ENCODE results near the gene SYTL1. TPM values are rescaled to one million over a fixed set of nuclear protein-coding genes. Genes with fewer than 3 reads are reported as not detected.

SYTL1 gene
- total and polyA plus RNA-seq, 9 of the 15 experiments (the other 6 are each of a cell fraction or from before 2014, with no cell fraction given) = 0.04 to 9.3 (median 1.7) TPM

DNA sequence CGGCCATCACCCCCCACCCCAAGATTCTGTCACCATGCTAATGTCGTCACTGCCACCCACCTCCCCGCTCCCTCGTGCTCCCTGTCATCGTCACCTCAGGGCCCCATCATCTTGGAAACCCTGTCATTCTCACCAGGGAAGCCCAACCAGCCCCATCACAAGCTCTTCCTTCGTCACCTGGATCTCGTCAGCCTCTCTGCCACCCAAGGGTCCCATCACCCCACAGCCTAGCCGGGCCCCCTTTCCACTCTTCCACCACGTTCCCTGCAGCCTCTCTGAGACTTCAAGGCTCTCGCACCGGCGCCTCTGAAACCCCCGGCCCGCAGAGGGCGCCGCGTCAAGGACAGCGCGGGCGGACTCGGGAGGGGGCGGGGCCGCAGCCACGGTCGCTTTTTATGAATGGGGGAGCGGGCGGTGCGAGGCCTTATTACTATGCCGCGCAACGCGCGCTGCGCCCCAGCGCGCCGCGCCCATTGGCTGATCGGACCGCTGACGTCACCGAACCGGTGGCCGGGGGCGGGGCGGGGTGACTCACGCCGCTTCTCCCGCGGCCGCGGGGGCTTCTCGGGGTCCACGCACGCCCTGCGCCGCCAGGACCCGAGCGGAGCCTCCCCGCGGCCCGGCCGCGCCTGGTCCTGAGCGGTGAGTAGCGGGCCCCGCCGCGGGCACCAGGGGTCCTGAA lies 50.4 kb downstream of the SYTL1 start, which contains the start of gene GPR3 (continued):
- TF ChIP-seq SFPQ (IDR thresholded peaks at IDR 0.05; ENCODE audit: low read depth, low read length) = no peak
- no peak for TF ChIP-seq CEBPB (tag; IDR thresholded peaks at IDR 0.05)
- TF ChIP-seq TSC22D4 (tag; IDR thresholded peaks at IDR 0.05) = no peak
- 0 out of 2 replicates have a peak, but pooled peaks have one; percentile 69 for TF ChIP-seq ELK1 (CRISPR knock-in tag; IDR thresholded peaks at IDR 0.05)
- TF ChIP-seq MYNN (IDR thresholded peaks at IDR 0.05) = no peak
- TF ChIP-seq MYNN (CRISPR knock-in tag; IDR thresholded peaks at IDR 0.05) = no peak
- TF ChIP-seq ESRRB (CRISPR knock-in tag; IDR thresholded peaks at IDR 0.05; ENCODE audit: borderline replicate concordance) = no peak
- no peak for TF ChIP-seq NFE2 (IDR thresholded peaks at IDR 0.05; ENCODE audit: low read depth)
- TF ChIP-seq SAFB (IDR thresholded peaks at IDR 0.05; ENCODE audit: borderline replicate concordance, low read depth, low read length) = peak; percentile 63; the same call in 1 of the 2 replicates
- TF ChIP-seq ZNF3 (CRISPR knock-in tag; IDR thresholded peaks at IDR 0.05) = no peak
- TF ChIP-seq ZBTB12 (CRISPR knock-in tag; IDR thresholded peaks at IDR 0.05) = peak; percentile 87
- no peak for TF ChIP-seq ZNF217 (CRISPR knock-in tag; IDR thresholded peaks at IDR 0.05)
- no peak for TF ChIP-seq ZHX1 (conservative IDR thresholded peaks at IDR 0.05; ENCODE audit: low read length)
- TF ChIP-seq FOXM1 (IDR thresholded peaks at IDR 0.05; ENCODE audit: low read depth) = peak; percentile 89
- TF ChIP-seq FOXM1 (CRISPR knock-in tag; IDR thresholded peaks at IDR 0.05; ENCODE audit: low read depth) = peak; percentile 63; the same call in 1 of the 2 replicates
- TF ChIP-seq ZNF12 (CRISPR knock-in tag; IDR thresholded peaks at IDR 0.05) = no peak
- TF ChIP-seq TEAD1 (CRISPR knock-in tag; IDR thresholded peaks at IDR 0.05) = no peak
- TF ChIP-seq, protein P1, sequence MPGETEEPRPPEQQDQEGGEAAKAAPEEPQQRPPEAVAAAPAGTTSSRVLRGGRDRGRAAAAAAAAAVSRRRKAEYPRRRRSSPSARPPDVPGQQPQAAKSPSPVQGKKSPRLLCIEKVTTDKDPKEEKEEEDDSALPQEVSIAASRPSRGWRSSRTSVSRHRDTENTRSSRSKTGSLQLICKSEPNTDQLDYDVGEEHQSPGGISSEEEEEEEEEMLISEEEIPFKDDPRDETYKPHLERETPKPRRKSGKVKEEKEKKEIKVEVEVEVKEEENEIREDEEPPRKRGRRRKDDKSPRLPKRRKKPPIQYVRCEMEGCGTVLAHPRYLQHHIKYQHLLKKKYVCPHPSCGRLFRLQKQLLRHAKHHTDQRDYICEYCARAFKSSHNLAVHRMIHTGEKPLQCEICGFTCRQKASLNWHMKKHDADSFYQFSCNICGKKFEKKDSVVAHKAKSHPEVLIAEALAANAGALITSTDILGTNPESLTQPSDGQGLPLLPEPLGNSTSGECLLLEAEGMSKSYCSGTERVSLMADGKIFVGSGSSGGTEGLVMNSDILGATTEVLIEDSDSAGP (CRISPR knock-in tag; IDR thresholded peaks at IDR 0.05) = no peak
- no peak for TF ChIP-seq IRF2 (CRISPR knock-in tag; IDR thresholded peaks at IDR 0.05)
- TF ChIP-seq ZNF76 (CRISPR knock-in tag; IDR thresholded peaks at IDR 0.05; ENCODE audit: borderline replicate concordance) = peak; percentile 52; the same call in 1 of the 2 replicates

Data from K562 (cell line).